Stimulated activated CD4-positive, alpha-beta T cell treated with anti-CD3 and anti-CD28 coated beads, Interleukin-1b, Interleukin-23, amount 100 ng/mL, for 1 hour (primary cell): ENCODE results near the gene ELF5.

Experiments used
- DNase-seq, 2 donors: peaks; one replicate each; pipeline ENCODE4 v3.0.0-alpha.2; 2020; ENCODE audit warnings: low read depth in 2 of 2

Gene ELF5

DNA sequence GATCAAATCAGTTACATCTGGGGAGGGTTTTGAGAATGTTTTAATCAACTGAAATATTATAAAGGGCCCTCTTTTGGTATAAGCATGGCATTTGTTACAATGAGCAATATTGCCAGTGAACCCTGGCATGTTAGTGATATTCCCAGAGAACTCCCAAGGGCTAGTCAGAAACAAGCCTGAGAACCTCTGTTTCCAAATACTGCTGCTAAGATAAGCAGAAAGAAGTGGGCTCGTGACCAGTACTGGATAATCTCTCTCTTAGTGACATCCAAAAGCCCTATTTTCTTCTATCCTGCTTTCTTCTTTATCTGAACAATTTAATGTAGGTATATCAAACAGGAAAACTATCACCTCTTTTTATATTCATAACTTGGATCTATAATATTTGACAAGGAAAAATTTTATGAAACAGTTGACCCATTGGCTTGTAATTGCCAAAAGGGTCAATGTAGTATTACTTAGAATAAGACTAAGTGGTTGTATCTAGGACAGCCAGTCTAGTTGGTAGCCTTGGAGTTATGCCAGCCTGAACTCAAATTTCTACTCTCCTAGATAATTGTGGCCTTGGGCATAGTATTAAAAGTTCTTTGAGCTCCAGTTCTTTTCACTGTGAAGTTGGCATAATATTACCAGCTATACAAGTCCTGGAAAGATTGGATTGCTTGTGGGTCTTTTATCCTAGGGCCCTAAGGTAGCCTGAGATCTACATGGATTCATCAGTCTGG, 59.1 kb downstream of the ELF5 start:
- no peak for DNase-seq

DNA sequence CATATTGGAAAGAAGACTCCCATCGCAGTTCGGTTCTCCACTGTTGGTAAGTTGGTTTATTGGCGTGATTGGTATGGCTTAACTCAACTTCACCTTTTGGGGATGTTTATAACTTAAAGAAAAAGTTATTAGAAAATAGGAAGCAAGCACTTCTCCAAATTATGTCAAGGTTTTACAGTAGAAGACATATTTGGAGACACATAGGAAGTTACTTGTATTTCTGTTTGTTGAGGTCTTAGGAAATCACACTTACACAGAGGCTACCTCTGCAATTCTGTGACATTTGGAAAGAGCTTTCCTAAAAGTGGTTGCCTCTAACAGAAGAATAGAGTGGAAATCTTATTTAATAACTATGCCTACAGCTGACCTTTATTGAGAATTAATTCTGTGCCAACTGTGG, 62.5 kb downstream of the ELF5 start:
- DNase-seq = no peak

DNA sequence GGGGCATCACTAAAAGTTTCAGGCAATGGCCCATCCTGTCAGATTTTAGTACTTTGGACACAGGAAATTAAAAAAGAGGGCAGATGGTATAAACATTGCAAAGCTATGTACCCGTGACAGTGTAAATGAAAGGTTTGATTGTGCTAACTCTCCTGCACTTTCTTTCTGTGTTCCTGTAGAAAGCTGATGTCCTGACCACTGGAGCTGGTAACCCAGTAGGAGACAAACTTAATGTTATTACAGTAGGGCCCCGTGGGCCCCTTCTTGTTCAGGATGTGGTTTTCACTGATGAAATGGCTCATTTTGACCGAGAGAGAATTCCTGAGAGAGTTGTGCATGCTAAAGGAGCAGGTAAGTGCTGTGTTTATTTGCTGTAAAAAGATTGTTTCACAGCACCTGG, 64.6 kb downstream of the ELF5 start:
- DNase-seq = no peak

DNA sequence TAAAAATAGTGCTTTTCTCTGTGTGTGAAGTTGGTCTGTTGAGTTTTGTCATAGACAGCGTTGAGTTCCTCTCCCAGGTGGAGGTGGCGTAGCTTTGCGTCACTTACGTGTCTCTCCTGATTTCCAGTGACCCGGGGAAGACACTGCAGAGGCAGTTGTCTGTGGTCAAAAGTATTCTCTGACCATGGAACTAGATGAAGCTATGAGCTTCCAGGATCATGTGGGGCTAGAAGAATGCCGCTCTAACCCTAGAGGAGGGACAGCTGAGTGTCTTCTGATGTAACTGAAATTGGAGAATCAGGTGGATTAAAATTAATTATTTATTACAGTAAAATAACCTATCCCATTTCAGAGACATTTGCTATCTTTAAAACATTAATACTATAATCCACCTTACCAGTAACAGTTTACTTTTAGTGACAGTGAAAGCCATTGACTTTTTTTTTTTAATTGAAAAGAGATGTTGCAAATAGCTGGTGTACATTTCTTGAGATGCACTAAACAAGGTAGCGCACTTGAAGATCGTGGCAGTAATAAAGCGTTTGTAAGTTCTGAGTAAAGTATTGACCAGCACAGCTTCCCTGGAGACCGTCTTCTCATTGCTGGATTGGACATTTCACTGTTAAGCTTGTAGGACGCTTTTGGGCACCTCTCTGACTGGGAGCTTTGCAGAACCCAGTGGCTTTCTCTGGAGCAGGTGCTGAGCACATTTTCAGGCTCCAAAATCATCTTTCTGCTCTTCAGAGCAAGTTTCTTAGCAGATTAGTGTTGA, 65.2 kb downstream of the ELF5 start:
- DNase-seq = no peak

DNA sequence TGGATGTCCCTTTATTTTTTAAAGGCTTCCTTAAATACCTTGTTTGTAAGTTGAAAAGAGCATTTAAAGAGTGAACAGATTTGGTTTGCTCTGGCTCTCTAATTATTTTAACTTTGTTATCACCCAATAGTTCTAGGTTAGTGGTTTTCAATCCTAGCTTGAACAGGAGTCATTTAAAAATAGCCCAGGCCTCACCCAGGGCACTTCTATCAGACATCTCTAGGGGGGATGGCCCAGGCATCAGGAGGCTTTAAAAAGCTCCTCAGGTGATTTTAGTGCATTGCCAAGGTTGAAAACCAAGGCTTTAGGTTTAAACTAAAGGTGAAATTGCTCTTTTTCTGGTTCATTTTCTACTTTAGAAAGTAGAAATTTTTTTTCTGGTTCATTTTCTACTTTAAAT, 66.5 kb downstream of the ELF5 start:
- DNase-seq = no peak

DNA sequence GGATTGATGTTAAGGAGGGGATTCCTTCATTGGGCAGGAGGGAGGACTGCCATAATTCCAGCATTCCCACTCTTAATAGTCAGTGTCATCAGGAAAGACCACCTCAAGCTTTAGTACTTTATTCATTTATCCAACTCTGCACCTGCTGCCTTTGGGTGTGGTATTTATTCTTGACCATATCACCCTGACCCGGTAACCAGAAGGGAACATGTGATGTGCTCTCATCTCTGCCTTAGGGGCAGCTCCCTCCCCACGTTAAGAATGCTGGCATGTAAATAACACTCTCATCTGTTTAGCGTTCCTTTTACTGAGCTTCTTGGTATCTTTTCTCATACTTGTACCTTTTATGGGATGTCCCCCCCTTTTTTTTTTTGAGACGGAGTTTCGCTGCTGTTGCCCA, 67.2 kb downstream of the ELF5 start:
- DNase-seq = no peak

DNA sequence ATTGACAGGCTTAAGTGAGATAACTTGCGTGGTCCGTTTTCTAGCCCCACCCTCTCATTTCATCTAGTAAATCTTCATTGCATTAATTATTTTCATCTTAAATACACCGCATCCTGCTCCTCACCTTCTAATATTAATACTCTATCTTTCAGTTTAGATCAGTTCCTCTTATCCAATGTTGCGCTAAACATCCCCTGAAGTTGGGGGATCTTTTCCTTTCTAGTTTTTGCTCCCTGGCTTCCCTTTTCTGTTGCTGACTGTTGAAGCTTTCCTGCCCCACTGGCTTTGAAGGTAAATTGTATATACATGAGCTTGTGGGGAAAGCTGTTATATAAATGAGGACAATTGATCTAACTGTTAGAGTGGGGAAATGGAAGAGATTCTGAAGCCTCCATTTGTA, 67.6 kb downstream of the ELF5 start:
- no peak for DNase-seq

DNA sequence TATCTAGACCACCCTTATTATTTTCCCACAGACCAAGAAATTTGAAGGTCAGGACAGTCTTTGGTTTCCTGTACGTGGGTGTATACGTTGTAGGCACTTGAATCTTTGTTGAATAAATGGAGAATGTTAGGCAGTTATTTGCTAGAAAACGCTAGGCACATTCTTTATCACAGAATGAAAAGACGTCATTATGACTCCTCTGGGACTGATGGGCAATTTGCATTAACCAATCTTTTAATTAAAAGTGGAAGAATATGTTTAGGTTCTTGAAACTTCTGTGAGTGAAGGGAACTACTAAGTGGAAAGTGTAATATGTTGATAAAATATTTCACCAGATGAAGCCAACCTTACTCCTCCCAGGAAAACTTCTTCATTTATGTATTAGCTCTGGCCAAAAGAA, 69.2 kb downstream of the ELF5 start:
- DNase-seq = no peak

DNA sequence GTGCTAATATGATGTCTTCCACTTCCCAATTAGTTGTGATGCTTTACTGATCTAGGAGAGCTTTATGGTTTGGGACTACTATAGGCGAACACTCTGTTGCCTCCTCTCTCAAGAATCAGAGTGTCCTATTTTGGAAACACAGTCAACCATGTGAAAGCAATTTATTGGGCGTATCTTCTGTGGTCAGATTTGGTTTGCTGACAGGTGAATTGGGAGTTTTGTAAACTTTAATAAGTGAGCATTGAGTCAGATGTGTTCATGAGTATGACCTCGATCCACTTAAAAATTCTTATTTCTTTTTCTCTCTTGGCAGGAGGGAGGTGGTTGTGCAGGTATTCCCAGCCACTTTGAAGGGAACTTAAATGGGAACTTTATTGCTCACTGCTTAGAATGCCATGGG, 70.5 kb downstream of the ELF5 start:
- DNase-seq = no peak

DNA sequence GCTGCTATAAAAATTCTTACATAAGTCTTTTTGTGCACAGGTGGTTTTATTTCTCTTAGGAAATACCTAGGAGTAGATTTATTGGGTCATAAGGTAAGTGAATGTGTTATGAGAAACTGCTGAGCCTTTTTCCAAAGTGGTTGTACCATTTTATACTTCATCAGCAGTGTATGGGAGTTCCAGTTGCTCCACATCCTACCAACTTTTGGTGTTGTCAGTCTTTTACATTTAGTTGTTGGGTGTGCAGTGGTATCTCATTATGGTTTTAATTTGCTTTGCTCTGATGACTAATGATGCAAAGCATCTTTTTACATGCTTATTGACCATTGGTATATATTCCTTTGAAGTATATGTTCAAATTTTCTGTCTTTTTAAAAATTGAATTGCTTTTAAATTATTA, 71.8 kb downstream of the ELF5 start:
- no peak for DNase-seq

DNA sequence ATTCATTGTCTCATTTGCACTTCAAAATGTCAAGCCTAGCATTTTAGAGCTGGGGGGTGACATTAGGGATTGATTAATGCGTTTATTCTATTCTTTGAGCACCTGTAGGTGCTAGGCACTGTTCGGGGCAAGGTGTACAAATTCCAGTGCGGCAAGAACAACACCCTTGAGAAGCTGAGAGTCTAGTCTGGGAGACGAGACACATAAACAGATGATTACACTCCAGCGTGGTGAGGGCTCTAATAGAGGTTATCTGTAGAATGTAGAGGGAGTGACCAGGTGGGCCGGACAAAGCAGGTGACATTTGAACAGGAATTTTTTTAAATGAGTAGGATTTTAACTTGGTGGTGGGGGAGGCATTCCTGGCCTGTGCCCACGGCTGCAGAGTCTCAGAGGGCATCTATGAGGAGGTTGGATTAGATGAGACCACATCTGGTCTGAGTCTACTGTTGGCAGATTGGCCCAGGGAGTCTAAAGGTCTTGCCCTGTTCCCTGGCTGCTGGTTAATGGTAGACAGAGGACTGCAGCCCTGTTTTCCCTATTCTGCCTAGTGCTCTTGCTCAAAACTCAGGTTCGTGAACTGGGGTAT, 73.9 kb downstream of the ELF5 start:
- no peak for DNase-seq

DNA sequence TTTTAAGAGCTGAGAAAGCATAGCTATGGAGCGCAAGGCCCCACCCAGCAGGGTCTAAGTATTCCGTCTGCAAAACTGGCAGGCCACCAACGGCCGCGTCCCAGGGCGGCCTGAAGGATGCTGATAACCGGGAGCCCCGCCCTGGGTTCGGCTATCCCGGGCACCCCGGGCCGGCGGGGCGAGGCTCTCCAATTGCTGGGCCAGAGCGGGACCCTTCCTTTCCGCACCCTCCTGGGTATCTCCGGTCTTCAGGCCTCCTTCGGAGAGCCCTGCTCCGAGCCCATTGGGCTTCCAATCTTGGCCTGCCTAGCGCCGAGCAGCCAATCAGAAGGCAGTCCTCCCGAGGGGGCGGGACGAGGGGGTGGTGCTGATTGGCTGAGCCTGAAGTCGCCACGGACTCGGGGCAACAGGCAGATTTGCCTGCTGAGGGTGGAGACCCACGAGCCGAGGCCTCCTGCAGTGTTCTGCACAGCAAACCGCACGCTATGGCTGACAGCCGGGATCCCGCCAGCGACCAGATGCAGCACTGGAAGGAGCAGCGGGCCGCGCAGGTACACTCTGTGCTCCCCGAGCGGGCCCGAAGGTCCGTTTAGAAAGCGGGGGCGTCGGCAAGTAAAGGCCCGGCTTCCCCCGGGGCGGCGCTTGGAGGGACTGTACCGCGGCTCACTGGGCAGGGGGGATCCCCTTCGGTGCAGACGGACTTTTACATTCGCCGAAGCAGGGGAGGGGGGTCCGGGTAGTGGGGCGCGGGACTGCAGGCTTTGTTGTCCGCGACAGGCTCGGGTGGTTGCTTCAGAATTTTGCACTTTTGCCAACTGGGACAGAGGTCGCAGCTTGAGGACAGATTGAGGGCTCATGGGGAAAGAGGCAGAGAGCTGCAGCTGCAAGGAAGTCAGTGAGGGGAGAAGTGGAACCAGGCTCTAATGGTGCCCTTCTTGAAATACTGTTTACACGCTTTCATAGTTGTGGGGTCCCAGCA, 74.8 kb downstream of the ELF5 start, which contains the start of gene CAT:
TSS of gene CAT (plus strand) at position 406 of the 979 bp plus-strand sequence. CDS start at position 486, 80 bp downstream.
- peak; percentile 92 to 96 for DNase-seq

DNA sequence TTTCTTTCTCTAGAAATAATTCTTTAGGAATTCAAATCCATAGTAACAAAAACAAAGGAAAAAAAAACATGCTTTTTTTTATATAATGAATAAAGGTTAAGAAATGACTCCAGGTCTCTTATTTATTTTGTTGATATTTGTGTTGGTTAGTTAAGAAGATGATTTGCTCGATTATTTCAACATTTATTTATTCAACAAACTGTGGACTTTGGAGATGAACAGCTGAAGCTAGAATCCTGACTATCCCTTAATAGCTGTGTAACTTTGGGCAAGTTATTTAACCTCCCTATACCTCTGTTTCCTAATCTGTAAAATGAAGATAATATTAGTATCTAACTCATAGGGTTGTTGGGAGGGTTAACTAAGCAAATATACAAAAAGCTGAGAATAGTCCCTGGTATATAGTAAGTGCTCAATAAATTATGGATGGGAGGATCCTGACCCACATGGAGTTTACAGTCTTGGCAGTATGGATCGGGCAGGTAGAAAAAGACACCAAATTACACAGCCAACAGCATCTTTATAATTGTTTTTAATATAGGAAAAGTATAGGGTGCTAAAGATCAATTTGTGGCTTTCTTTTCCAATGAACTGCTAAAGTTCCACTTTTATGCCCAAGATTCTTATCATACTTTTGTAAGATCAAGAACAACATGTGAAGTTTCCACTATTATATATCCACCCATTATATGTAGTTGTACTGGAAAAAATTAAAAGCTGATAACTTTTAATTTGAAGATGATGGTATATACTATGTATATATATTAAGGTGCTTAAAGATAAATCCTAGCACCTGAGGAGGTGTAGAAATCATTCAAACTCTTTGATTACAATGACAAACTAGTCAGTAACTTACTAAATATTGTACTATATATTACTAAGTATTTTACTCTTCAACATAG, 76.1 kb downstream of the ELF5 start:
- DNase-seq = no peak

DNA sequence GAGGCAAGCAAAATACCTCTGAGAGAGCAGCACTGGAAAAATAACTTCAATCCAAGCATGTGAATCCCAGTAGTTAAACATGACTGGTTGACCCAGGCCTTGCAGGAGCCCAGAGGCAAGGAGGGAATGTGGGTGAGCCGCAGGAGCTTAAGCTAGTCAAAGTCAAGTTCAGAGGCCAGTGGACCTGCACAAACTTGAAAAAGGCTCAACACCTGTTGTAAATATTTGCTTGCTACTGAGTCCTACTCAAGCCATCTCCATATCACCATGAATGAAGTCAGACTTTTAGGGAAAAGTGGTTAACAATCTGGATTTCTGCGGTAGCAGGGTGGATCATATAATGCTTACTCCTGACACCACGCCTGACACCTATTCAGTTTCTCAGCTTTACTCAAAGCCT, 79.7 kb downstream of the ELF5 start:
- DNase-seq = no peak

DNA sequence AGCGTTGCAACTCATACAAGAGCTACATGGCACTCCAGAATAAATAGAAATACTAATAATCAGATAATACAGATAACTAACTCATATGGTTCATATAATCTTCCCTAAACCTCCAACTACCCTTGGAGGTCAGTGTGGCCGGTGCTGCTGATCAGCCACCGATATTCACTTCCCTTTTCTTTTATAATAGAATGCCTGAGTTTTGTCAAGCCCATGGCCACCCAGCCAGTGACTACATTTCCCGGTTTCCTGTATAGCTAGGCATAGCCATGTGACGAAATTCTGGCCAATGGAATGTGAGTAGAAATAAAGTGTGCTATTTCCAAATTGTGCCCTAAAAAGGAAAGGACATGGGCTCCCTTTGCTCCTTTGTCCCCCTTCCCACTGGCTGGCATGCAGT, 80.8 kb downstream of the ELF5 start:
- no peak for DNase-seq

DNA sequence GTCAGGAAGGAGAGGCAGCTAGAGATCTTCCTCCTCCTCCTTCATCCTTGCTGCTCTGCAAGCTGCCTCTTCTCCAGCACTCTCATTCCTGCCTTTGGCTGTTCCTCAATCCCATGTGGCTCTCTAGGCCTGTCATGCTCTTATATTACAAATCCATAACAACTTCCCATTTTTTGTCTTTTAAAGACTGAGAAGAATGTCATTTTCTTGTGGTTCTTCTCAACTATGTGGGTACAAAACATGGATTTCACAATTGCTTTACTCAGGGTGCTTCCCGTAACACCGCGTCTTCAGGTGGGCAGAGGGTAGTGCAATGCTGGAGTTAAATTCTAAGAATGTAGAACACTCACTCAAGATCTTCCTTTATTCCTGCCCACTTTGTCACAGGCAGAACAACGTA, 81.6 kb downstream of the ELF5 start:
- DNase-seq = no peak
